Measurements from ENCODE around the gene SAMD7.

The SAMD7 gene

GRCh38 chr3:169914321-169914720 is 2.9 kb downstream of the SAMD7 start:
- Histone ChIP-seq H3K36me3 (ENCODE audit: insufficient read depth, low read depth, low read length) (no peaks in the 10 kb centered on the region), H3K4me1 (ENCODE audit: insufficient read depth, low read length) (no peaks in the 10 kb centered on the region), H3K27ac (ENCODE audit: low read length) (no peak overlapping the region), H3K9ac (ENCODE audit: low read depth, low read length) (no peak overlapping the region), H3K27me3 (ENCODE audit: insufficient read depth, low read length) (no peaks in the 10 kb centered on the region), H3K4me3 (ENCODE audit: low read length) (no peak overlapping the region), H3K9me3 (ENCODE audit: insufficient read depth, low read depth, low read length) (no peaks in the 10 kb centered on the region)

DNA sequence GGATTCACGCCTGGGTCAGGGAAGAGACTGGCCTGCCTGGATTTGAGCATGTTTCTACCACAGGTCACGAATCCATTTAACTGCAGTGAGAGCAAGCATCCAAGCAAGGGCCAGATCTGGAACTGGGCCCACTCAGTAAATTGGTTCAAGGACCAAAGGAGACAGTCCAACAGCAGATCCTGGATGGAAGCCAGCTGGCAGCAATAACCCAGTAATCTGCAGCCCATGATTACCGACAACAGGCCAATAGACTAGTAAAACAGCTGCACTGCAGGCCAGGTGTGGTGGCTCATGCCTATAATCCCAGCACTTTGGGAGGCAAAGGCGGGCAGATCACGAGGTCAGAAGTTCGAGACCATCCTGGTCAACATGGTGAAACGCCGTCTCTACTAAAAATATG is 11.8 kb downstream of the SAMD7 start:
- no peaks in the 10 kb centered on the region for H3K9me3 ChIP-seq (ENCODE audit: insufficient read depth, low read depth, low read length)
- no peaks in the 10 kb centered on the region for H3K4me1 ChIP-seq (ENCODE audit: insufficient read depth, low read length)
- no peaks in the 10 kb centered on the region for H3K36me3 ChIP-seq (ENCODE audit: insufficient read depth, low read depth, low read length)
- H3K27ac ChIP-seq (ENCODE audit: low read length): no peak overlapping the region
- no peak overlapping the region for H3K9ac ChIP-seq (ENCODE audit: low read depth, low read length)
- H3K4me3 ChIP-seq (ENCODE audit: low read length): no peak overlapping the region
- no peaks in the 10 kb centered on the region for H3K27me3 ChIP-seq (ENCODE audit: insufficient read depth, low read length)

GRCh38 chr3:169923831-169924230 is 12.5 kb downstream of the SAMD7 start:
- no peaks in the 10 kb centered on the region for H3K4me1 ChIP-seq (ENCODE audit: insufficient read depth, low read length)
- H3K4me3 ChIP-seq (ENCODE audit: low read length): no peak overlapping the region
- H3K27ac ChIP-seq (ENCODE audit: low read length): no peak overlapping the region
- H3K9ac ChIP-seq (ENCODE audit: low read depth, low read length): no peak overlapping the region
- no peaks in the 10 kb centered on the region for H3K27me3 ChIP-seq (ENCODE audit: insufficient read depth, low read length)
- H3K36me3 ChIP-seq (ENCODE audit: insufficient read depth, low read depth, low read length): no peaks in the 10 kb centered on the region
- no peaks in the 10 kb centered on the region for H3K9me3 ChIP-seq (ENCODE audit: insufficient read depth, low read depth, low read length)

- no peak overlapping the region for H3K4me3 ChIP-seq (ENCODE audit: low read length)
- H3K9me3 ChIP-seq (ENCODE audit: insufficient read depth, low read depth, low read length): no peaks in the 10 kb centered on the region
- H3K9ac ChIP-seq (ENCODE audit: low read depth, low read length): no peak overlapping the region
- no peaks in the 10 kb centered on the region for H3K27me3 ChIP-seq (ENCODE audit: insufficient read depth, low read length)
- H3K27ac ChIP-seq (ENCODE audit: low read length): no peak overlapping the region
- no peaks in the 10 kb centered on the region for H3K36me3 ChIP-seq (ENCODE audit: insufficient read depth, low read depth, low read length)
- H3K4me1 ChIP-seq (ENCODE audit: insufficient read depth, low read length): no peaks in the 10 kb centered on the region
Measured at GRCh38 chr3:169929830-169930519, 18.6 kb downstream of the SAMD7 start.

DNA sequence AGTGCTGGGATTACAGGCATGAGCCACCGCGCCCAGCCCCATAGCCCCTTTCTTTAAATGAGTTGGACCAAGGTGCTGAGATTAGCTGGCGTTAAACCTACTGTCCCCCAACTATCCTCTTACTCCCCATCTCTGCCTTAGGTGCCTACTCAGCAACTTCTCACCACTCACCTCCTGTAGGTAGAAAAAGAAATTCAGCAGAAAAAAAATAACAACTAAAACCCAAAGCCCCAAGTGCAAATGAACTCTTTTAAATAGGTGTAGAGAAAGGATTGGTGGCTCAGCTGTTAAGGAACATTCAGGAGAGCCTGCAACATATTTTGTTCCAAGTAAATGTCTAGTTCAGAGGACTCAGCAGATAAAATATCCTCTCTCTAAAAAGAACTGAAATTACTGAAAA is 19.5 kb downstream of the SAMD7 start:
- Histone ChIP-seq H3K4me1 (ENCODE audit: insufficient read depth, low read length) (no peaks in the 10 kb centered on the region), H3K27ac (ENCODE audit: low read length) (no peak overlapping the region), H3K4me3 (ENCODE audit: low read length) (no peak overlapping the region), H3K36me3 (ENCODE audit: insufficient read depth, low read depth, low read length) (no peaks in the 10 kb centered on the region), H3K9ac (ENCODE audit: low read depth, low read length) (no peak overlapping the region), H3K9me3 (ENCODE audit: insufficient read depth, low read depth, low read length) (no peaks in the 10 kb centered on the region), H3K27me3 (ENCODE audit: insufficient read depth, low read length) (no peaks in the 10 kb centered on the region)

- H3K4me3 ChIP-seq (ENCODE audit: low read length): no peak overlapping the region
- H3K36me3 ChIP-seq (ENCODE audit: insufficient read depth, low read depth, low read length): no peaks in the 10 kb centered on the region
- no peaks in the 10 kb centered on the region for H3K27me3 ChIP-seq (ENCODE audit: insufficient read depth, low read length)
- no peaks in the 10 kb centered on the region for H3K4me1 ChIP-seq (ENCODE audit: insufficient read depth, low read length)
- H3K27ac ChIP-seq (ENCODE audit: low read length): no peak overlapping the region
- H3K9me3 ChIP-seq (ENCODE audit: insufficient read depth, low read depth, low read length): no peaks in the 10 kb centered on the region
- no peak overlapping the region for H3K9ac ChIP-seq (ENCODE audit: low read depth, low read length)
Measured at GRCh38 chr3:169931747-169932520, 20.6 kb downstream of the SAMD7 start.

DNA sequence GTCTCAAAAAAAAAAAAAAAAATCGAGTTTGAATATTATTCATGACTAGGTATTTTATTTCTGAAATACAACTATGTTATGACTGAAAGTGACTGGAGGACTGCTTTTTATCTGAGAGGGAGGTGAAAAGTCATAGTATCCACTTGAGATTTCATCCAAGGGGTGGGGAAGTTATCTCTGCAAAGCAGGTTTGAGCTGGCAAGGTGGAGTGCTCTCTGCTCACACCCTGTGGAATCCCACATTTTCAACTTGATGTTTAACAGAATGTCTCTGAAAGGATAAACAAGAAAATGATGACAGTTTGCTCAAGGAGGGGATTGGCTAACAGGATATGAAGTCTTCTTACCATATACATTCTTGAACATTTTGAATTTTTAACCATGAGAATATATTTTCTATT is 27.9 kb downstream of the SAMD7 start:
- Histone ChIP-seq H3K27ac (ENCODE audit: low read length) (no peak overlapping the region), H3K9ac (ENCODE audit: low read depth, low read length) (no peak overlapping the region)

DNA sequence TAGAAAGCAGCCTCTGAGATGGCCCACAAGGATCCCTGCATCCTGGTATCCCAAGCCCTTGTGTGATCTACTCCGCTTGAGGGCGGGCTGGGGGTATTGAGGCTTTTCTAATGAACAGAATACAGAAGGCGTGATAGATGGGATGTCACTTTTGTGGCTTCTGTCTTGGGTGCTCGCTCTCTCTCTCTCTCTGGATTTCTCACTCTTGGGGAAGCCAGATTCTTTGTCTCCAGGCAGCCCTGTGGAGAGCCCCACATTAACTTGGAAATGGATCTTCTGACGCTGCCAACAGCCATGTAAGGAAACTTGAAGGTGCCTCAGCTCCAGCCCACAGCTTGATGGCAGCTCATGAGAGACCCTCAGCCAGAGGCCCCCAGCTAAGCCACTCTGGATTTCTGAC is 28.4 kb downstream of the SAMD7 start:
- Histone ChIP-seq H3K9ac (ENCODE audit: low read depth, low read length) (no peak overlapping the region), H3K9me3 (ENCODE audit: insufficient read depth, low read depth, low read length) (no peaks in the 10 kb centered on the region), H3K27ac (ENCODE audit: low read length) (no peak overlapping the region), H3K4me3 (ENCODE audit: low read length) (no peak overlapping the region), H3K36me3 (ENCODE audit: insufficient read depth, low read depth, low read length) (no peaks in the 10 kb centered on the region), H3K27me3 (ENCODE audit: insufficient read depth, low read length) (no peaks in the 10 kb centered on the region), H3K4me1 (ENCODE audit: insufficient read depth, low read length) (no peaks in the 10 kb centered on the region)

More for the DNA sequence above, 27.9 kb downstream of the SAMD7 start:
- H3K27me3 ChIP-seq (ENCODE audit: insufficient read depth, low read length): no peaks in the 10 kb centered on the region
- H3K9me3 ChIP-seq (ENCODE audit: insufficient read depth, low read depth, low read length): no peaks in the 10 kb centered on the region
- no peaks in the 10 kb centered on the region for H3K4me1 ChIP-seq (ENCODE audit: insufficient read depth, low read length)
- no peak overlapping the region for H3K4me3 ChIP-seq (ENCODE audit: low read length)
- no peaks in the 10 kb centered on the region for H3K36me3 ChIP-seq (ENCODE audit: insufficient read depth, low read depth, low read length)

DNA sequence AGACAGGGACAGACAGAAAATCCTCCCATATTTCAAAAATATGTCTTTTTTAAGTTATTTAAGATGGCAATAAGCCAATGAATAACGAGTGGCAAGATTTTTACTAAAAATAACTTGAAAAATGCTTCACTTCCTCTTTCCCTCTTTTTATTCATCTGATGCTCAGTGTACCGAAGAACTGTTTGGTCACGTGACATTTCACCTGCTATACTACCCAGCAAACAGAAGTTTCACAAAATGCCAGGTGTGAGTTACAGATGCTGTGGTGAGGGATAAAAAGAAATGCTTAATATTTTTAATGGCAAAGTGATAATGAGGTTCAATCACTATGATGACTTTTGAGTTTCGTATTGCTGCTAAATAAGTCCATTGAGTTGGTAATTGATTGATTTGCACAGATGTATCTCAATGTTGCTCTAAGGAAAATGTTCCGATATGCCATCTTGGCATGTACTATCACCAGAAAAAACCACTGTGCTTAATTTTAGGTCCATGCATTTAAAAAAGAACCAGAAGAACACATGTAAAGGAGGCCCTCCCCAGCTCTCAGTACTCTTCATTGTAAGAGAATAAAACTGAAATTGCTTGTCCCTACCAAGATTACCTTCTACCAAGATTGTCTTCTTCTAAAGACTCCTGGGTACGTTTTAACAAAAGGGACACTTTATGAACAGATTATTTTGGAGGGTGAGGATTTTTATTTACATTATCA is 29.3 kb downstream of the SAMD7 start:
- H3K4me1 ChIP-seq (ENCODE audit: insufficient read depth, low read length): no peaks in the 10 kb centered on the region

DNA sequence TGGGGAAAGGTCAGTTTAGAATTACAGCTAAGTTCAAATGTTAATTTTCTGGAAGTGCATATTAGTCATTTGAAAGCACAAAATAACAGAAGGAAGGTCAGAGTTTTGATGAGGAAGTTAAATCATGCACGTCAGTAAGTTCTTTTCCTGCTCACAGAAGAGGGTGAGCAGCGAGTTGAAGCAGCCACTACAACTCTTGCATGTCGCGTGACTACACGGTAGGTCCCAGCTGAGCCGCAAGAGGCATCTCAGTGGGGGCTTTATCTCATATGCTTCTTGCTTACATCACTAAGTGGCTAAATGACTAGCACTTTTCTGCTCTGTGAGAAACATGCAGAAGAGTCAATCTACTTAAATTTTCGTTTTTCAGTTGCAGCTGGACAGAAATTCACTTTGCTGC is 33.9 kb downstream of the SAMD7 start:
- no peak overlapping the region for H3K27ac ChIP-seq (ENCODE audit: low read length)
- H3K27me3 ChIP-seq (ENCODE audit: insufficient read depth, low read length): no peaks in the 10 kb centered on the region
- no peak overlapping the region for H3K4me3 ChIP-seq (ENCODE audit: low read length)
- no peaks in the 10 kb centered on the region for H3K4me1 ChIP-seq (ENCODE audit: insufficient read depth, low read length)
- H3K9me3 ChIP-seq (ENCODE audit: insufficient read depth, low read depth, low read length): no peaks in the 10 kb centered on the region
- no peak overlapping the region for H3K9ac ChIP-seq (ENCODE audit: low read depth, low read length)
- H3K36me3 ChIP-seq (ENCODE audit: insufficient read depth, low read depth, low read length): no peaks in the 10 kb centered on the region

More for the DNA sequence above, 29.3 kb downstream of the SAMD7 start:
- H3K27me3 ChIP-seq (ENCODE audit: insufficient read depth, low read length): no peaks in the 10 kb centered on the region
- H3K9me3 ChIP-seq (ENCODE audit: insufficient read depth, low read depth, low read length): no peaks in the 10 kb centered on the region
- no peak overlapping the region for H3K4me3 ChIP-seq (ENCODE audit: low read length)
- no peak overlapping the region for H3K9ac ChIP-seq (ENCODE audit: low read depth, low read length)
- no peaks in the 10 kb centered on the region for H3K36me3 ChIP-seq (ENCODE audit: insufficient read depth, low read depth, low read length)
- no peak overlapping the region for H3K27ac ChIP-seq (ENCODE audit: low read length)

GRCh38 chr3:169946336-169946735 is 35.0 kb downstream of the SAMD7 start:
- Histone ChIP-seq H3K9me3 (ENCODE audit: insufficient read depth, low read depth, low read length) (no peaks in the 10 kb centered on the region), H3K9ac (ENCODE audit: low read depth, low read length) (no peak overlapping the region), H3K27me3 (ENCODE audit: insufficient read depth, low read length) (no peaks in the 10 kb centered on the region)

More at GRCh38 chr3:169946336-169946735, 35.0 kb downstream of the SAMD7 start:
- no peaks in the 10 kb centered on the region for H3K36me3 ChIP-seq (ENCODE audit: insufficient read depth, low read depth, low read length)
- H3K27ac ChIP-seq (ENCODE audit: low read length): no peak overlapping the region
- no peak overlapping the region for H3K4me3 ChIP-seq (ENCODE audit: low read length)
- H3K4me1 ChIP-seq (ENCODE audit: insufficient read depth, low read length): no peaks in the 10 kb centered on the region

Data from iPS-20b (cell line).